Nucleus accumbens (tissue), 56 donors: ENCODE measurements around the gene FMN2.
A peak's percentile ranks its signal among the peaks of the same experiment; 100 is the strongest.

ENCODE experiments used
- DNase-seq, 56 donors: peaks; one replicate each; lab custom pipeline; 2025; lab: John Stamatoyannopoulos, UW

Gene FMN2

GRCh38 chr1:240096974-240097373, 5.3 kb downstream of the FMN2 start:
- DNase-seq = no peak

GRCh38 chr1:240098534-240098933, 6.9 kb downstream of the FMN2 start:
- DNase-seq = no peak

- peak in 13 of 56 donors; percentile 9 to 69 (median 19) for DNase-seq
These were observed 7.6 kb downstream of the FMN2 start for GRCh38 chr1:240099329-240099728.

- DNase-seq = no peak
These were observed 8.1 kb downstream of the FMN2 start for GRCh38 chr1:240099748-240100147.

GRCh38 chr1:240100371-240100934, 8.8 kb downstream of the FMN2 start:
- no peak for DNase-seq

GRCh38 chr1:240101306-240101705, 9.6 kb downstream of the FMN2 start:
- DNase-seq = no peak

GRCh38 chr1:240101737-240102136, 10.1 kb downstream of the FMN2 start:
- no peak for DNase-seq

GRCh38 chr1:240104672-240105071, 13.0 kb downstream of the FMN2 start:
- no peak for DNase-seq

GRCh38 chr1:240107058-240107684, 15.5 kb downstream of the FMN2 start:
- no peak for DNase-seq

- no peak for DNase-seq
These were observed 17.4 kb downstream of the FMN2 start for GRCh38 chr1:240109130-240109529.

GRCh38 chr1:240109920-240110636, 18.4 kb downstream of the FMN2 start:
- peak in 21 of 56 donors; percentile 3 to 73 (median 28) for DNase-seq

GRCh38 chr1:240111558-240111957, 19.9 kb downstream of the FMN2 start:
- DNase-seq = no peak

GRCh38 chr1:240114222-240114621, 22.5 kb downstream of the FMN2 start:
- no peak for DNase-seq

- DNase-seq = no peak
These were observed 24.1 kb downstream of the FMN2 start for GRCh38 chr1:240115831-240116230.

GRCh38 chr1:240116831-240117769, 25.4 kb downstream of the FMN2 start:
- DNase-seq = no peak

GRCh38 chr1:240117930-240118329, 26.2 kb downstream of the FMN2 start:
- no peak for DNase-seq

- DNase-seq = peak in 36 of 56 donors; percentile 8 to 76 (median 44)
These were observed 31.2 kb downstream of the FMN2 start for GRCh38 chr1:240122639-240123613.

- DNase-seq = no peak
These were observed 35.1 kb downstream of the FMN2 start for GRCh38 chr1:240126821-240127220.

- no peak for DNase-seq
These were observed 36.7 kb downstream of the FMN2 start for GRCh38 chr1:240128366-240128765.

GRCh38 chr1:240134113-240134512, 42.4 kb downstream of the FMN2 start:
- DNase-seq = no peak
